SK-N-MC (cell line): ENCODE results near the gene LRRC23.

Experiments used
- DNase-seq: peaks from one replicate; pipeline ENCODE4 v3.0.0-alpha.2; 2011; ENCODE audit warnings: low read depth, low spot score
- H3K27ac ChIP-seq: fragments of 200-600 bp; sonication (generic); 2 replicates; pipeline ENCODE4 v1.5.1; 2016; ENCODE audit warnings: mixed run types
- H3K36me3 ChIP-seq: fragments of 200-600 bp; sonication (generic); 2 replicates; pipeline ENCODE4 v1.6.1; 2017; ENCODE audit warnings: antibody characterized with exemption, low read length, mixed read lengths; ENCODE audit not compliant: insufficient read depth
- H3K4me3 ChIP-seq: fragments of 200-600 bp; sonication (generic); 2 replicates; pipeline ENCODE4 v1.5.1; 2016
- H3K9ac ChIP-seq: fragments of 200-600 bp; sonication (generic); 2 replicates; pipeline ENCODE4 v1.8.0; 2017; ENCODE audit warnings: mixed run types, mixed read lengths; ENCODE audit not compliant: insufficient read length
- H3K9me3 ChIP-seq: fragments of 200-600 bp; sonication (generic); 2 replicates; pipeline ENCODE4 v1.6.1; 2017; ENCODE audit warnings: low read depth, mild to moderate bottlenecking, antibody characterized with exemption, low read length, moderate library complexity, mixed read lengths
- EZH2 ChIP-seq: fragments of 200-600 bp; sonication (generic); IDR thresholded peaks from one replicate; pipeline ENCODE4 v1.6.1; 2017; ENCODE audit warnings: antibody characterized with exemption
- FOXP2 ChIP-seq: optimal IDR thresholded peaks from 2 replicates; pipeline ENCODE3; 2011; ENCODE audit warnings: mild to moderate bottlenecking, moderate library complexity; ENCODE audit not compliant: insufficient read depth; ENCODE audit errors: extremely low read length, control extremely low read depth
- POLR2AphosphoS5 ChIP-seq: IDR thresholded peaks from 2 replicates; pipeline ENCODE4 v1.6.1; 2012; ENCODE audit warnings: mild to moderate bottlenecking, low read depth, low read length, borderline replicate concordance

Gene LRRC23

DNA sequence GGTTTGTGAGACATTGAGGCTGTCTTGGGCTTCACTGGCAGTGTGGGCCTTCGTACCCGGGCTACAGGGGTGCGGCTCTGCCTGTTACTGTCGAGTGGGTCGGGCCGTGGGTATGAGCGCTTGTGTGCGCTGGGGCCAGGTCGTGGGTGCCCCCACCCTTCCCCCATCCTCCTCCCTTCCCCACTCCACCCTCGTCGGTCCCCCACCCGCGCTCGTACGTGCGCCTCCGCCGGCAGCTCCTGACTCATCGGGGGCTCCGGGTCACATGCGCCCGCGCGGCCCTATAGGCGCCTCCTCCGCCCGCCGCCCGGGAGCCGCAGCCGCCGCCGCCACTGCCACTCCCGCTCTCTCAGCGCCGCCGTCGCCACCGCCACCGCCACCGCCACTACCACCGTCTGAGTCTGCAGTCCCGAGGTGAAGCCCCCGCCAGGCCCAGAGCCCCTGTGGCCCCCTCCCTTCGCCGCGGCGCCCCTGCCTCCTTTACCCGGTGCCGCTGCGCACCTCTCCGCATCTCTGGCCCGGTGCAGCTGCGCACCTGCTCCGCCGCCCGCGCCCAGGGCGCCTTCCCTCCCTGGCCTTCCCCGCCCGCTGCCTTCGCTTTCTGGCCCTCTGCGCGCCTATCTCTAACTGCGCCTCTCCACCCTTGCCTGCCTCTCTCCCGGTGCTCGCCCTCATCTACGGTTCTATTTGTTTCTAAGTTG is 9.8 kb downstream of the LRRC23 start, which contains the start of gene ENO2:
Gene ENO2, plus strand, starts transcription at position 335 of the 701 bp plus-strand sequence. CDS start 1,253 bp downstream, outside the sequence.
- Histone ChIP-seq H3K9me3 (no peaks in the 10 kb centered on the region), H3K36me3 (peaks cover 9% of the 10 kb centered on the region; the same call in 1 of the 2 replicates), H3K27ac (no peak within 1 kb of the TSS), H3K9ac (peak within 1 kb of the TSS; percentile 64), H3K4me3 (peak within 1 kb of the TSS; percentile 89)
- TF ChIP-seq POLR2AphosphoS5, result peak; percentile 25; the same call in 1 of the 2 replicates
- no peak for TF ChIP-seq FOXP2
- no peak for DNase-seq

DNA sequence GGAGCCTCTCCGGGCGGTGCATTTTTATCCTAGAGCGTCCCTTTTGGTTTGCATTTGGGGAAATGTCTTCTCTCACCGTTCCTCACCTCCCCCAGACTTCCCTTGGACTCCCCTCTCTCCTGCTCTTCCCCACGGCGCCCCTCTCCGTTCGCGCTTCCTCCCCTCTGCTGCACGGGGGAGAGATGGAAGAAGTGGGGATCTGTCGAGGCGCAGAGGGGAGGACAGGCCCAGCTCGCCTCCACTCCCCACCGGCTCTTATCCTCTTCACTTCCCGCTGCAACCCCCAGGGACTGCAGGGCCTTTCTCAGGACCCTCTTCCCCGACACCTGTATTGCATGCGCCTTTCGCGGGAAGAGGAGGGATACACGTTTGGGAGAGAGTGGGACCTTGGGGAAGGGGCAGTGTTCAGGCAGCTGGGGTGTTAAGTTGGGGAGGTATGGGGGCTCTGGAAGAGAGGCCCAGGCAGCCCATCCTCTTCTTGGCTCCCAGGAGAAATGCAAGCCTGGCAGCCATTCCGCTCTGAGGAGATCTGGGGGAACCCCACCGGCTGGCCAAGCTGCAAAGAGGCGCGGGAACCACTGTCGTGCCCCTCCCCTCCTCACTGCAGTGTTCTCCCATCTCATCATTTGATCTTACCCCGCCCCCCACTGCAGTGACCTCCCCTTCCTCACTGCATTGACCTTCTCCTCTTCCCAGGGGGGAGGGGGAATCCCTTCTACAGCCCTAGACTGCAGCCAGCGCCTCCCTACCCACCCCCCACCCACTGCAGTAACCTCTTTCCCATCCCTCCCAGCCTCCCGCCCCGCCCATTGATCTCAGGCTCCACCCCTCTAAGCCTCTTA is 10.5 kb downstream of the LRRC23 start:
- H3K9ac ChIP-seq, result peak overlapping the region; percentile 64
- peaks cover 9% of the 10 kb centered on the region; the same call in 1 of the 2 replicates for H3K36me3 ChIP-seq
- peak overlapping the region; percentile 89 for H3K4me3 ChIP-seq
- no peak for DNase-seq
- H3K27ac ChIP-seq, result no peak overlapping the region
- TF ChIP-seq FOXP2, result no peak
- no peak for TF ChIP-seq EZH2
- no peak for TF ChIP-seq POLR2AphosphoS5
- H3K9me3 ChIP-seq, result no peaks in the 10 kb centered on the region

DNA sequence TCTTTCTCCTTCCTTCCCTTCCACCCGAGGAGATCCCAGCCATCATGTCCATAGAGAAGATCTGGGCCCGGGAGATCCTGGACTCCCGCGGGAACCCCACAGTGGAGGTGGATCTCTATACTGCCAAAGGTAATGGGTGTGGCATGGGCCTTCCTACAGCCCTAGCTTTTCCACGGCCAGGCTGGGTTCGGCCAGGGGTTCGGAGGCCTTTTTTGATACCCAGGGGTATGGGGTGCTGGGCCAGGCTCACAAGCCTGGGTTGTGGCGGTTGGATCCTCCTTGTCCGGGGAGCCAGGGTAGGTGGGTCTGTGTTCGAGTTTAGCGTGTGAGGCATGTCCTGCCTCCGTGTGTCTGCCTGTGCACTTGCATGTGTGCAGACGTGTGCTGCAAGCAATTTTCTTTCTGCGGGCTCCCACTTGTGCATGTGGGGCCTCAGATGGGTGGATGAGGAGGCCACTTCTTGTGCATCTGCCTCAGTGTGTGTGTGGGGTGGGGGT is 11.2 kb downstream of the LRRC23 start:
- Histone ChIP-seq H3K27ac (no peak overlapping the region), H3K9me3 (no peaks in the 10 kb centered on the region), H3K36me3 (peaks cover 9% of the 10 kb centered on the region; the same call in 1 of the 2 replicates), H3K9ac (no peak overlapping the region), H3K4me3 (peak overlapping the region; percentile 89)
- DNase-seq, result no peak
- TF ChIP-seq FOXP2, result no peak
- TF ChIP-seq EZH2, result no peak
- no peak for TF ChIP-seq POLR2AphosphoS5

DNA sequence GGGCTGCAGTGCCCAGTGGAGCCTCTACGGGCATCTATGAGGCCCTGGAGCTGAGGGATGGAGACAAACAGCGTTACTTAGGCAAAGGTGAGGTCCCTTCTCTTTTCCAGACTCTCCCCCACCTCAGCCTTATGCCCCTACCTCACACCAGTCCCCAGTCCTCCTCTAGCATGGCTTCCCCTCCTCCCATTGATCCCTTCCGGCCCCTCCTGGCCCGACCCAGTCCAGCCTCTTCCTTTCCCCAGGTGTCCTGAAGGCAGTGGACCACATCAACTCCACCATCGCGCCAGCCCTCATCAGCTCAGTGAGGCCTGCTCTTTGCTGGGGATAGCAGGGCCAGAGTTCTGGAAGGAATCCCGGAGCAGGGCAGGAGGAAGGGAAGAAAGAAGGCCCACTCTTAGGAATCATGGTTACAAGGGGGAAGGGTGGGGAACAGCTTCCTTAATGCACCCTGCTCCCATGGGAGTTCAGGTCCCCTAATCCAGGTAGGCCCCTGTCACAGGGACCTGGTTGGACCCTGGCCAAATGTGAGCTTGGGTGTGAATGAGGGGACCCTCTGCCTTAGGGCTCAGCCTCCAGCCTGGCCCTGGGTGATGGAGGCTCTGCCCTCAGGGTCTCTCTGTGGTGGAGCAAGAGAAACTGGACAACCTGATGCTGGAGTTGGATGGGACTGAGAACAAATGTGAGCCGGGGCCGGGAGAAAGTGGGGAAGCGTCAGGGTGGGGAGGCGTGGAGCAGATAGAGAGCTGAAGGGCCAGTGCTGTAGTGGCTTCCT is 12.0 kb downstream of the LRRC23 start:
- Histone ChIP-seq H3K9me3 (no peaks in the 10 kb centered on the region), H3K36me3 (peaks cover 9% of the 10 kb centered on the region; the same call in 1 of the 2 replicates), H3K27ac (no peak overlapping the region), H3K9ac (no peak overlapping the region), H3K4me3 (no peak overlapping the region)
- TF ChIP-seq FOXP2 (no peak), EZH2 (no peak)
- no peak for DNase-seq

DNA sequence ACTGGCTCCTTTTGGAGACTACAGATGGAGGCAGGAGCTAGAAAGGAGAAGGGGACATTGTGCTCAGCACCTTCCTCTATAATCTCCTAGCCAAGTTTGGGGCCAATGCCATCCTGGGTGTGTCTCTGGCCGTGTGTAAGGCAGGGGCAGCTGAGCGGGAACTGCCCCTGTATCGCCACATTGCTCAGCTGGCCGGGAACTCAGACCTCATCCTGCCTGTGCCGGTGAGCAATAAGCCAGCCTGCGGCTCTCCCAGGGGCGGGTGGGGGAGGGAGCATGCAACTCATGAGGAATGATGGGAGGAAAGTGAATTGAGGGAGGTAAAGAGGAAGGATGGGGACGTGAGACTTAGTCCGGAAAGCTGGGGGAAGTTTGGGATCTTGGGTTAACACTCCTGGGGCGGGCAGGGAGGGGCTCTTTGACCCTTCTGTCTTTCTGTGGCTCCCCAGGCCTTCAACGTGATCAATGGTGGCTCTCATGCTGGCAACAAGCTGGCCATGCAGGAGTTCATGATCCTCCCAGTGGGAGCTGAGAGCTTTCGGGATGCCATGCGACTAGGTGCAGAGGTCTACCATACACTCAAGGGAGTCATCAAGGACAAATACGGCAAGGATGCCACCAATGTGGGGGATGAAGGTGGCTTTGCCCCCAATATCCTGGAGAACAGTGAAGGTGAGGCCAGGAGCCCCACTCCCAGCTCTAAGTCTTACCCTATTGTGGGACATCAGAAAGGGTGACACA is 13.0 kb downstream of the LRRC23 start:
- Histone ChIP-seq H3K9me3 (no peaks in the 10 kb centered on the region), H3K27ac (no peak overlapping the region), H3K36me3 (peaks cover 9% of the 10 kb centered on the region; the same call in 1 of the 2 replicates), H3K9ac (no peak overlapping the region), H3K4me3 (no peak overlapping the region)
- TF ChIP-seq POLR2AphosphoS5 (no peak), EZH2 (no peak), FOXP2 (no peak)
- DNase-seq, result no peak

DNA sequence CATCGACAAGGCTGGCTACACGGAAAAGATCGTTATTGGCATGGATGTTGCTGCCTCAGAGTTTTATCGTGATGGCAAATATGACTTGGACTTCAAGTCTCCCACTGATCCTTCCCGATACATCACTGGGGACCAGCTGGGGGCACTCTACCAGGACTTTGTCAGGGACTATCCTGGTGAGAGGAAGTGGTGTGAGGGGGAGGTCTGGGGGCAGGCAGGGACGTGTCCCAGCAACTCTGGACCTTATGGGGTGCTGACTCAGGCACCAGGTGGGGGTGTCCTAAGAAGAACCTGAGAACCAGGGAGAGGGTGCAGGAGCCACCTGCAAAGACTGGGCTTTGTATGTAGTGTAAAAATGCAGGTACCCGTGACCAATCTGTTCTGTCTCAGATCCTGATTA is 15.0 kb downstream of the LRRC23 start:
- peaks cover 9% of the 10 kb centered on the region; the same call in 1 of the 2 replicates for H3K36me3 ChIP-seq
- no peak overlapping the region for H3K9ac ChIP-seq
- H3K4me3 ChIP-seq, result no peak overlapping the region
- no peak for DNase-seq
- H3K9me3 ChIP-seq, result no peaks in the 10 kb centered on the region
- TF ChIP-seq EZH2, result no peak
- H3K27ac ChIP-seq, result no peak overlapping the region

DNA sequence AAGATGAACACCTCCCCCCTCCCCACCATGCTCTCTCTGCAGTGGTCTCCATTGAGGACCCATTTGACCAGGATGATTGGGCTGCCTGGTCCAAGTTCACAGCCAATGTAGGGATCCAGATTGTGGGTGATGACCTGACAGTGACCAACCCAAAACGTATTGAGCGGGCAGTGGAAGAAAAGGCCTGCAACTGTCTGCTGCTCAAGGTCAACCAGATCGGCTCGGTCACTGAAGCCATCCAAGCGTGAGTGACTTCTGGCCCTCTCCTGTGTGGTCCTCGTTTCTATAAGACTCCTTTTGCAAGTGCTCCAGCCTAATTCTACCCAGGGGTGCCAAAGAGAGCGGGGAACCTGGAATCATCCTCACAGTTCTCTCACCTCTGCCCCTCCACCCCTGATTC is 16.9 kb downstream of the LRRC23 start:
- H3K9me3 ChIP-seq, result no peaks in the 10 kb centered on the region
- TF ChIP-seq FOXP2, result no peak
- no peak for TF ChIP-seq EZH2
- TF ChIP-seq POLR2AphosphoS5, result no peak
- H3K36me3 ChIP-seq, result peaks cover 5% of the 10 kb centered on the region; the same call in 1 of the 2 replicates
- no peak overlapping the region for H3K4me3 ChIP-seq
- DNase-seq, result no peak
- H3K27ac ChIP-seq, result no peak overlapping the region
- no peak overlapping the region for H3K9ac ChIP-seq
